GM12874 (cell line): Measurements from ENCODE around the gene CSTB.

Experiments used
- CTCF ChIP-seq: IDR thresholded peaks from 2 replicates; pipeline ENCODE4 v1.5.1; 2011; ENCODE audit warnings: low read depth, mild to moderate bottlenecking, control low read depth, low read length, moderate library complexity; ENCODE audit not compliant: insufficient read depth

The CSTB gene

GRCh38 chr21:43771698-43772424 is 4.2 kb downstream of the CSTB start:
- no peak for TF ChIP-seq CTCF

GRCh38 chr21:43771199-43771675 is 4.9 kb downstream of the CSTB start:
- no peak for TF ChIP-seq CTCF

GRCh38 chr21:43770066-43770655 is 5.9 kb downstream of the CSTB start:
- TF ChIP-seq CTCF = no peak

GRCh38 chr21:43769325-43769958 is 6.7 kb downstream of the CSTB start:
- no peak for TF ChIP-seq CTCF

GRCh38 chr21:43768868-43769167 is 7.3 kb downstream of the CSTB start:
- TF ChIP-seq CTCF = no peak

- no peak for TF ChIP-seq CTCF
These were observed 7.9 kb downstream of the CSTB start for GRCh38 chr21:43767984-43768867.

GRCh38 chr21:43767498-43767983 is 8.6 kb downstream of the CSTB start:
- no peak for TF ChIP-seq CTCF
